Activated CD8-positive, alpha-beta memory T cell treated with anti-CD3 and anti-CD28 coated beads for 36 hours (primary cell): ENCODE measurements around the gene CT55. TPM values are rescaled to one million over a fixed set of nuclear protein-coding genes. Genes with fewer than 3 reads are reported as not detected.
"Not testable (repeated sequence)": the region's sequence is repeated elsewhere in the genome, so short reads cannot be mapped to it uniquely, and the experiment has no call there.

ENCODE experiments used
- CTCF ChIA-PET: fragments of 350-600 bp; sonication (Branson Sonifier 250); formaldehyde crosslinking; loops from one replicate; lab custom pipeline; 2021; ENCODE audit warnings: antibody characterized with exemption; lab: Charles Lee
- POLR2A ChIA-PET: fragments of 350-600 bp; sonication (Branson Sonifier 250); formaldehyde crosslinking; loops from one replicate; lab custom pipeline; 2021; ENCODE audit warnings: antibody characterized with exemption; lab: Charles Lee
- total RNA-seq, 2 experiments: library from RNA; stranded (reverse); gene quantifications; one replicate each; pipeline ENCODE4 v1.2.3, GENCODE V29; 2021

Gene CT55
- not detected for total RNA-seq

GRCh38 chrX:135170877-135171519 is at the start of gene CT55:
Gene CT55, minus strand, starts transcription at chrX:135171398. Its CDS starts 227 bp downstream, at chrX:135171171.
- ChIA-PET CTCF (no interaction called here), POLR2A (no interaction called here)

GRCh38 chrX:135213200-135213844 is 42.1 kb upstream of the CT55 start:
- POLR2A ChIA-PET = no interaction called here
- CTCF ChIA-PET = no interaction called here

GRCh38 chrX:135206427-135206826 is 35.2 kb upstream of the CT55 start:
- CTCF ChIA-PET, POLR2A ChIA-PET: not testable (repeated sequence)

GRCh38 chrX:135200297-135200696 is 29.1 kb upstream of the CT55 start:
- CTCF ChIA-PET = no interaction called here
- POLR2A ChIA-PET = no interaction called here

- CTCF ChIA-PET = no interaction called here
- POLR2A ChIA-PET = no interaction called here
Observed at GRCh38 chrX:135194684-135195083, 23.5 kb upstream of the CT55 start.

GRCh38 chrX:135193740-135194139 is 22.5 kb upstream of the CT55 start:
- CTCF ChIA-PET = no interaction called here
- POLR2A ChIA-PET = no interaction called here

- ChIA-PET POLR2A (no interaction called here), CTCF (no interaction called here)
Observed at GRCh38 chrX:135191838-135192237, 20.6 kb upstream of the CT55 start.

- ChIA-PET CTCF (interaction anchor here (1.1 kb wide), 2 partner anchors 16 to 75 kb away, joined by 3 to 7 read pairs; no protein-coding TSS in a partner anchor), POLR2A (no interaction called here)
Observed at GRCh38 chrX:135185795-135186443, 14.7 kb upstream of the CT55 start.

- ChIA-PET CTCF (interaction anchor here (1.4 kb wide), 1 partner anchor 67 kb away, joined by 5 read pairs; no protein-coding TSS in a partner anchor), POLR2A (no interaction called here)
Observed at GRCh38 chrX:135178636-135179035, 7.4 kb upstream of the CT55 start.

- ChIA-PET CTCF (no interaction called here), POLR2A (no interaction called here)
Observed at GRCh38 chrX:135170468-135170867, 730 bp downstream of the CT55 start.

- POLR2A ChIA-PET, CTCF ChIA-PET: not testable (repeated sequence)
Observed at GRCh38 chrX:135169534-135169933, 1.7 kb downstream of the CT55 start.

- ChIA-PET POLR2A (no interaction called here), CTCF (no interaction called here)
Observed at GRCh38 chrX:135168486-135168885, 2.7 kb downstream of the CT55 start.

- POLR2A ChIA-PET, CTCF ChIA-PET: not testable (repeated sequence)
Observed at GRCh38 chrX:135154688-135155087, 16.5 kb downstream of the CT55 start.

- POLR2A ChIA-PET = not testable (repeated sequence)
Observed at GRCh38 chrX:135126145-135126544, 45.1 kb downstream of the CT55 start.

GRCh38 chrX:135120056-135120576 is 51.1 kb downstream of the CT55 start, which contains the start of gene ETDB:
Gene ETDB, minus strand, starts transcription at chrX:135120526. Its CDS starts 1,265 bp downstream, at chrX:135119261.
- POLR2A ChIA-PET, CTCF ChIA-PET: not testable (repeated sequence)

More at GRCh38 chrX:135126145-135126544, 45.1 kb downstream of the CT55 start:
- CTCF ChIA-PET = not testable (repeated sequence)

GRCh38 chrX:135116064-135116463 is 55.1 kb downstream of the CT55 start:
- POLR2A ChIA-PET, CTCF ChIA-PET: not testable (repeated sequence)

GRCh38 chrX:135114392-135114791 is 56.8 kb downstream of the CT55 start:
- ChIA-PET CTCF (no interaction called here), POLR2A (no interaction called here)

- CTCF ChIA-PET = interaction anchor here (1.4 kb wide), 1 partner anchor 66 kb away, joined by 5 read pairs; no protein-coding TSS in a partner anchor
- POLR2A ChIA-PET = no interaction called here
Observed at GRCh38 chrX:135112743-135113142, 58.5 kb downstream of the CT55 start.

GRCh38 chrX:135112096-135112729 is 59.0 kb downstream of the CT55 start:
- POLR2A ChIA-PET = no interaction called here
- CTCF ChIA-PET = interaction anchor here (1.4 kb wide), 2 partner anchors 66 to 74 kb away, joined by 5 to 7 read pairs; no protein-coding TSS in a partner anchor

GRCh38 chrX:135109554-135109953 is 61.6 kb downstream of the CT55 start:
- ChIA-PET POLR2A (no interaction called here), CTCF (no interaction called here)
